HEK293T (cell line): ENCODE data around the gene PFDN1.

Experiments used
- CTCF ChIA-PET: fragments of 350-600 bp; formaldehyde crosslinking; extraction: SDS; loops from one replicate; lab custom pipeline; 2021; ENCODE audit warnings: antibody characterized with exemption, inconsistent platforms; lab: Yijun Ruan, JAX
- POLR2A ChIA-PET: fragments of 350-600 bp; formaldehyde crosslinking; extraction: SDS; loops from one replicate; lab custom pipeline; 2020; ENCODE audit warnings: antibody characterized with exemption, inconsistent platforms; lab: Yijun Ruan, JAX
- DNase-seq: peaks from one replicate; pipeline ENCODE4 v3.0.0; 2012; ENCODE audit warnings: mixed read lengths; ENCODE audit errors: extremely low spot score
- ARNT ChIP-seq: fragments of 450-650 bp; IDR thresholded peaks from 2 replicates; pipeline ENCODE4 v1.6.1; 2017; ENCODE audit warnings: mild to moderate bottlenecking
- BHLHE40 ChIP-seq: fragments of 450-650 bp; IDR thresholded peaks from 2 replicates; pipeline ENCODE4 v1.6.1; 2016; ENCODE audit warnings: mild to moderate bottlenecking, moderate library complexity, borderline replicate concordance
- CTBP1 ChIP-seq: fragments of 450-650 bp; IDR thresholded peaks from 2 replicates; pipeline ENCODE4 v1.6.1; 2016; ENCODE audit warnings: borderline replicate concordance
- ELF4 ChIP-seq: fragments of 450-650 bp; IDR thresholded peaks from 2 replicates; pipeline ENCODE4 v1.6.1; 2017; ENCODE audit warnings: antibody characterized with exemption
- FOXA1 ChIP-seq: fragments of 450-650 bp; IDR thresholded peaks from 2 replicates; pipeline ENCODE4 v1.6.1; 2016; ENCODE audit warnings: mild to moderate bottlenecking
- FOXK2 ChIP-seq: fragments of 450-650 bp; IDR thresholded peaks from 2 replicates; pipeline ENCODE4 v1.6.1; 2016; ENCODE audit warnings: mild to moderate bottlenecking
- FOXM1 ChIP-seq: fragments of 450-650 bp; IDR thresholded peaks from 2 replicates; pipeline ENCODE4 v1.6.1; 2017; ENCODE audit warnings: mild to moderate bottlenecking, borderline replicate concordance
- HDGF ChIP-seq: fragments of 450-650 bp; IDR thresholded peaks from 2 replicates; pipeline ENCODE4 v1.6.1; 2017; ENCODE audit warnings: antibody characterized with exemption, borderline replicate concordance
- L3MBTL2 ChIP-seq: fragments of 450-650 bp; conservative IDR thresholded peaks from 2 replicates; pipeline ENCODE4 v1.6.1; 2016; ENCODE audit warnings: mild to moderate bottlenecking
- LEF1 ChIP-seq: fragments of 450-650 bp; IDR thresholded peaks from 2 replicates; pipeline ENCODE4 v1.6.1; 2017; ENCODE audit warnings: mild to moderate bottlenecking, borderline replicate concordance
- NFRKB ChIP-seq: fragments of 450-650 bp; IDR thresholded peaks from 2 replicates; pipeline ENCODE4 v1.6.1; 2016; ENCODE audit warnings: mild to moderate bottlenecking, moderate library complexity
- SP1 ChIP-seq: fragments of 450-650 bp; IDR thresholded peaks from 2 replicates; pipeline ENCODE4 v1.6.1; 2017
- SUZ12 ChIP-seq: fragments of 450-650 bp; IDR thresholded peaks from 2 replicates; pipeline ENCODE4 v1.6.1; 2016; ENCODE audit warnings: mild to moderate bottlenecking
- TARDBP ChIP-seq: fragments of 450-650 bp; IDR thresholded peaks from 2 replicates; pipeline ENCODE4 v1.6.1; 2016
- ZNF384 ChIP-seq: fragments of 450-650 bp; IDR thresholded peaks from 2 replicates; pipeline ENCODE4 v1.6.1; 2016
- TF ChIP-seq, protein P1 (sequence below): fragments of 450-650 bp; IDR thresholded peaks from 2 replicates; pipeline ENCODE4 v1.6.1; 2016

The PFDN1 gene

GRCh38 chr5:140325486-140325885, 22.6 kb upstream of the PFDN1 start:
- no peak for DNase-seq
- POLR2A ChIA-PET, result no interaction called here
- no peak for TF ChIP-seq ZNF384
- no peak for TF ChIP-seq L3MBTL2
- TF ChIP-seq CTBP1, result no peak
- no peak for TF ChIP-seq FOXM1
- TF ChIP-seq SP1, result no peak
- no peak for TF ChIP-seq LEF1
- TF ChIP-seq ELF4, result no peak
- no peak for TF ChIP-seq FOXA1
- TF ChIP-seq FOXK2, result no peak
- no peak for TF ChIP-seq NFRKB
- no peak for TF ChIP-seq SUZ12
- CTCF ChIA-PET, result interaction anchor here (0.6 to 1.4 kb wide), 3 partner anchors 21 to 83 kb away, joined by 3 to 9 read pairs (median 3); partner anchors contain the start of gene HBEGF

DNA sequence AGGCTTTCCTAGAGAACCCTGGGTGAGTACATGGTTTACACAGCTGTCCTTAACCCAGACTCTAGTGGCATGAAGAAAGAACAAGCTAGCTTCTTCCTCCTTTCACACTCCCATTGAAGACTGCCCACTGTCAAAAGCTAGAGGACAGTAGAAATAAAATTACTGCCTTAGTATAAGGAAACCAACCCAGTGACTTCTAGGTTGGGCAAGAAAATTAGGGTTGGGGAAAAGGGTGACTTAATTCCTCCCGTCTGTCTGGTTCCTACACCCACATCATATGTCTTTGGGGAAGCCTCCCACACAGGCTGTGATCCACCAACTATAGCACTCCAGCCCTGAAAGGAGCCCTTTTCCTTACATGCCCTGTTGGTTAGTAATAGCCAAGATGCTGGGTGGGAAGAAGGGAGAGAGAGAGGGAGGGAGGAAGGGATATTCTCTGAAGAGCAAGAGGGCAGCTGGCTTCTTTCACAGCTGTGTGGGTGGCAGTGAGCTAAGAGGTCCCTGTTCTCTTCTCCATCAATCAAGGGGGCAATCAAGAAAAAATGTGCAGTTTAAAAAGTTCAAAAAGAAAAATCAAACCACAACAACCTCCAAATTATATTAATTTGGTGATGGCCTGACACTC, 21.8 kb upstream of the PFDN1 start:
- ChIA-PET CTCF (interaction anchor here (0.6 to 1.8 kb wide), 3 partner anchors 20 to 82 kb away, joined by 3 to 4 read pairs (median 3); partner anchors contain the start of gene HBEGF), POLR2A (interaction anchor here (0.9 to 1.4 kb wide), 3 partner anchors 21 to 77 kb away, joined by 3 to 4 read pairs (median 3); partner anchors contain the start of genes ANKHD1 and PFDN1)
- no peak for DNase-seq
- TF ChIP-seq NFRKB (no peak), FOXM1 (no peak), ELF4 (no peak), TARDBP (no peak), L3MBTL2 (no peak), HDGF (no peak), FOXK2 (no peak), ARNT (no peak)

GRCh38 chr5:140324041-140324600, 21.2 kb upstream of the PFDN1 start:
- POLR2A ChIA-PET, result interaction anchor here (0.9 to 1.4 kb wide), 3 partner anchors 21 to 77 kb away, joined by 3 to 4 read pairs (median 3); partner anchors contain the start of genes ANKHD1 and PFDN1
- DNase-seq, result no peak
- TF ChIP-seq ARNT, result no peak
- TF ChIP-seq, protein P1, sequence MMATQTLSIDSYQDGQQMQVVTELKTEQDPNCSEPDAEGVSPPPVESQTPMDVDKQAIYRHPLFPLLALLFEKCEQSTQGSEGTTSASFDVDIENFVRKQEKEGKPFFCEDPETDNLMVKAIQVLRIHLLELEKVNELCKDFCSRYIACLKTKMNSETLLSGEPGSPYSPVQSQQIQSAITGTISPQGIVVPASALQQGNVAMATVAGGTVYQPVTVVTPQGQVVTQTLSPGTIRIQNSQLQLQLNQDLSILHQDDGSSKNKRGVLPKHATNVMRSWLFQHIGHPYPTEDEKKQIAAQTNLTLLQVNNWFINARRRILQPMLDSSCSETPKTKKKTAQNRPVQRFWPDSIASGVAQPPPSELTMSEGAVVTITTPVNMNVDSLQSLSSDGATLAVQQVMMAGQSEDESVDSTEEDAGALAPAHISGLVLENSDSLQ, result no peak
- no peak for TF ChIP-seq CTBP1
- no peak for TF ChIP-seq FOXM1
- TF ChIP-seq ZNF384, result no peak
- no peak for TF ChIP-seq FOXA1
- no peak for TF ChIP-seq BHLHE40
- TF ChIP-seq ELF4, result no peak
- no peak for TF ChIP-seq NFRKB
- CTCF ChIA-PET, result interaction anchor here (1.4 to 1.8 kb wide), 2 partner anchors 21 to 23 kb away, joined by 3 to 4 read pairs; partner anchors contain the start of gene HBEGF

- no peak for DNase-seq
- ChIA-PET CTCF (interaction anchor here (1.0 to 1.8 kb wide), 2 partner anchors 22 to 83 kb away, joined by 3 to 4 read pairs; no protein-coding TSS in a partner anchor), POLR2A (interaction anchor here (1.4 kb wide), 1 partner anchor 23 kb away, joined by 3 read pairs; no protein-coding TSS in a partner anchor)
- TF ChIP-seq LEF1 (no peak), FOXA1 (no peak), NFRKB (no peak), ELF4 (no peak), SUZ12 (no peak), ARNT (no peak), FOXK2 (no peak), BHLHE40 (no peak), SP1 (no peak), TARDBP (no peak)
- TF ChIP-seq, protein P1, result no peak
Observed at GRCh38 chr5:140322751-140323731, 20.1 kb upstream of the PFDN1 start.

DNA sequence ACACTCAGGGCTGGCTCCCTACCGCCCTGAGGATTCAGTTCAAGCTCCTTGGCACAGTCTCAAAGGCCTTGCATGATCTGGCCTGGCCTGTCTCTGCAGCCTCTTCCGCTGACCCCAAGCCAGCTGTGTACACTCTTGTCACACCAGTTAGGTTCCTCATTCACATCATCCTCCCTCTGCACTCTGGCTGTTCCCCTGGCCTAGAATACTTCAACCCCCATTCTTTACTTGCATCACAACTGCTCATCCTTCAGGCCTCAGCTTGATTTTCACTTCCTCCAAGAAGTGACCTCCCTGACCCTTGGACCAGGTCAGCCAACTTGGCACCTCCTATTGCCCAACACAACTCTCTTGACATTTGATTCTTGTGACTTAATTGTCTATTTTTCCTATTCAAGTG, 18.9 kb upstream of the PFDN1 start:
- ChIA-PET CTCF (interaction anchor here (1.0 to 1.1 kb wide), 2 partner anchors 25 to 77 kb away, joined by 3 read pairs; partner anchors contain the start of gene HBEGF), POLR2A (interaction anchor here (1.2 kb wide), 1 partner anchor 19 kb away, joined by 3 read pairs; the partner anchor contains the start of gene PFDN1)
- no peak for DNase-seq
- TF ChIP-seq SUZ12, result no peak
- no peak for TF ChIP-seq HDGF
- no peak for TF ChIP-seq BHLHE40
- TF ChIP-seq LEF1, result no peak
- no peak for TF ChIP-seq L3MBTL2
- no peak for TF ChIP-seq FOXA1
- TF ChIP-seq ARNT, result no peak
- TF ChIP-seq NFRKB, result no peak
- no peak for TF ChIP-seq ELF4
- no peak for TF ChIP-seq TARDBP

GRCh38 chr5:140319833-140320232, 16.9 kb upstream of the PFDN1 start:
- no peak for DNase-seq
- POLR2A ChIA-PET, result interaction anchor here (0.9 kb wide), 1 partner anchor 81 kb away, joined by 3 read pairs; no protein-coding TSS in a partner anchor
- TF ChIP-seq CTBP1 (no peak), ELF4 (no peak), NFRKB (no peak), FOXM1 (no peak), BHLHE40 (no peak), SP1 (no peak), FOXK2 (no peak), L3MBTL2 (no peak), SUZ12 (no peak), ZNF384 (no peak), TARDBP (no peak), FOXA1 (no peak), HDGF (no peak), ARNT (no peak), LEF1 (no peak)
- TF ChIP-seq, protein P1, result no peak
- CTCF ChIA-PET, result no interaction called here
